Measurements from ENCODE around the gene TBX4.

Gene TBX4

DNA sequence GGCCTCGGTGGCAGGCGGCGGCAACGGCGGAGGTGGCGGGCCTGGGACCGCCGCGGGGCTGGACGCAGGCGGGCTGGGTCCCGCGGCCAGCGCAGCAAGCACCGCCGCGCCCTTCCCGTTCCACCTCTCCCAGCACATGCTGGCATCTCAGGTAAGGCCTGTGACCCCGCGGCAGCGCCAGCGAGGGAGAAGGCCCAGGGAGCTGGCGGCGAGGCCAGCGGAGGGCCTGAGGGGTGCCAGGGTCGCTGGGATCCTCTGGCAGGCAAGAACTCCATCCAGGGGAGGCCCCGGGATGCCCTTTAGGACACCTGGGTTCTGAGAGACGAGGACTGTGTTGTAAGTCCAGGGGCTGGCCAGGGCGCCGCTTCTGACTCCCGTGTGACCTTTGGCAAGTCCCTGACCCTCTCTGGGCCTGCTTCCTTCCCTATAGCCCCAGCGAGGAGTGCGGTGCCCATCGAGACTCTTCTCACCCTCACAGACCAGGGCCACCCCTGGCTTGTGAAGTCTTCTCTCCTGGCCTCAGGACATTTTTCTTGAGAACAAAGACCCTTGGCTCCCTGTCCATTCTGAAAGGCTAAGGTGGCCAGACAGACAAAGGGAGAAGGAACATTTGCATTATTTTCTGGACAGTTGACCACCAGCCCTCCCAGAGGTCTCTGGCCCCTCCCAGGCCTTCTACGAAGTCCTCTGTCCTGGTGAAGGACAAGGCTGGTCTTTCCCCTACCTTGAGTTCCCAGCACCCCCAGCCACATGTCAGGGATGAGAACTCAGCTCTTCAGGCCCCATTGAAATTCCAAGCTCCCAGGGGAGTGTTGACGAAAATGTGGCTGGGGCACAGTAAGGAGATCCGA, 46.3 kb upstream of the TBX4 start:
- Histone ChIP-seq H3K27me3 (ENCODE audit: insufficient read depth, low read depth, severe bottlenecking) (peaks cover 13% of the 10 kb centered on the region), H3K27ac (no peak overlapping the region), H3K36me3 (no peaks in the 10 kb centered on the region; the same call in 1 of the 2 replicates), H3K9me3 (ENCODE audit: severe bottlenecking) (no peaks in the 10 kb centered on the region), H3K4me3 (ENCODE audit: low read depth, low read length) (no peak overlapping the region)
- TF ChIP-seq, protein P1, sequence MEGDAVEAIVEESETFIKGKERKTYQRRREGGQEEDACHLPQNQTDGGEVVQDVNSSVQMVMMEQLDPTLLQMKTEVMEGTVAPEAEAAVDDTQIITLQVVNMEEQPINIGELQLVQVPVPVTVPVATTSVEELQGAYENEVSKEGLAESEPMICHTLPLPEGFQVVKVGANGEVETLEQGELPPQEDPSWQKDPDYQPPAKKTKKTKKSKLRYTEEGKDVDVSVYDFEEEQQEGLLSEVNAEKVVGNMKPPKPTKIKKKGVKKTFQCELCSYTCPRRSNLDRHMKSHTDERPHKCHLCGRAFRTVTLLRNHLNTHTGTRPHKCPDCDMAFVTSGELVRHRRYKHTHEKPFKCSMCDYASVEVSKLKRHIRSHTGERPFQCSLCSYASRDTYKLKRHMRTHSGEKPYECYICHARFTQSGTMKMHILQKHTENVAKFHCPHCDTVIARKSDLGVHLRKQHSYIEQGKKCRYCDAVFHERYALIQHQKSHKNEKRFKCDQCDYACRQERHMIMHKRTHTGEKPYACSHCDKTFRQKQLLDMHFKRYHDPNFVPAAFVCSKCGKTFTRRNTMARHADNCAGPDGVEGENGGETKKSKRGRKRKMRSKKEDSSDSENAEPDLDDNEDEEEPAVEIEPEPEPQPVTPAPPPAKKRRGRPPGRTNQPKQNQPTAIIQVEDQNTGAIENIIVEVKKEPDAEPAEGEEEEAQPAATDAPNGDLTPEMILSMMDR (IDR thresholded peaks at IDR 0.05; ENCODE audit: low read depth, low read length): no peak
- no peak for DNase-seq

DNA sequence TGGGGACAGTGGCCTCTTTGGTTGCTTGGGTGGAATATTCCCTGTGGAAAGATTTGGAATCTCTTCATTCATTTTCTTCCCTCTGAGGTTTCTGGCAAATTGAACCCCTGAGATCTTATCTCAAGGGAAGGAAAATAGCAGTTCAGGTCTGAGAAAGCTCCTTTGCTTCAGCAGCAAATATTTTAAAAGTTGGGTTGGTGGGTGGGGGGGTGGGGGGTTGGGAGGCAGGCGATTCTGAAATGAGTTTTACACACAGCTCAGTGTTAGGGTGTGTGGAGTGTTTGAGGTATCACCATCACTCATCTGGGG, 45.7 kb upstream of the TBX4 start:
- H3K9me3 ChIP-seq (ENCODE audit: severe bottlenecking): no peaks in the 10 kb centered on the region
- H3K36me3 ChIP-seq: no peaks in the 10 kb centered on the region; the same call in 1 of the 2 replicates
- H3K4me3 ChIP-seq (ENCODE audit: low read depth, low read length): no peak overlapping the region
- TF ChIP-seq, protein P1 (IDR thresholded peaks at IDR 0.05; ENCODE audit: low read depth, low read length): no peak
- no peak overlapping the region for H3K27ac ChIP-seq
- H3K27me3 ChIP-seq (ENCODE audit: insufficient read depth, low read depth, severe bottlenecking): peaks cover 8% of the 10 kb centered on the region
- no peak for DNase-seq

DNA sequence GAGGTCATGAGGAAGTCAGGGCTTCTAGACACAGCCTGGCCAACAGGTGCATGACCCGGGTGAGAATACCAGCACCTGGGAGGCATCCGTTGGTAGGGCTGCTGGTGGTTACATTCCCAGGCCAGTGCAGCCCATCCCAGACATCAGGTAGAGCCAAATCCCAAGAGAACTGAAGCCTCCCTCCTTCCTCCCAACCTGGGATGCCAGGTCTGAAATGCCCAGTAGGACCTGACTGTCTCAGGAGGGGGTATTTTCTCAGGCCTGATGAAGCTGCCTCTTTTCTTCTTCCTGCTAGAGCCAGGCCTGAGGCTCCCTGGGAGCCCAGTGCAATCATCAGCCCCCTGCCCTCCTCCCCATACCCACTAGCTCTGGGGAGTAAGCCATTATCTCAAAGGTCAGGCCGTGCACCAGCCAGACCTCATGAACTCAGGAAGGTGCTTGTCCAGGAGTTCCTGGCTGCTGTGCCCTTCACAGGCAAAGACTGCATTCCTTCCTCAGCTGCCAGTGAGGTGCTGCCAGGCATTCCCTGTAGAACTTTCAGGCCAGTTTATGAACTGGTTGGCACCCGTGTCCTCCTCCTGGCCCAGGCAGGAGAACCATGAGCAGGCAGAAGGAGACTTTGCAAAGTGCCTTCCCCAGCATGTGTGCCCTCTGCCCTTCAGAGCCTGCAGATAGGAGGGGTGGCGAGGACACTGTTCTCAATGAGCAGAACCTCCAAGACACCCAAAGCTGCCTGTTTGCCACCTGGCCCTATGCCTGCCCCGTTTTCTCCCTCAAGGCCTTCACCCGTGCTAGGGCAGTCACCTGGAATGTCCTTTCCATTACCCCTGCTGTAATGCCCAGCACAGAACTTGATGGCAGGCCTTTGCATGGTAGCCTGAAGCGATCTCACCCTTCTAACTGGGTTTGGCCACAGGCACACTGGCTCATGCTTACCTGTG, 45.0 kb upstream of the TBX4 start:
- TF ChIP-seq, protein P1 (IDR thresholded peaks at IDR 0.05; ENCODE audit: low read depth, low read length): no peak
- peaks cover 8% of the 10 kb centered on the region for H3K27me3 ChIP-seq (ENCODE audit: insufficient read depth, low read depth, severe bottlenecking)
- H3K4me3 ChIP-seq (ENCODE audit: low read depth, low read length): no peak overlapping the region
- H3K9me3 ChIP-seq (ENCODE audit: severe bottlenecking): no peaks in the 10 kb centered on the region
- no peaks in the 10 kb centered on the region; the same call in 1 of the 2 replicates for H3K36me3 ChIP-seq
- peak; percentile 4 for DNase-seq
- H3K27ac ChIP-seq: no peak overlapping the region

DNA sequence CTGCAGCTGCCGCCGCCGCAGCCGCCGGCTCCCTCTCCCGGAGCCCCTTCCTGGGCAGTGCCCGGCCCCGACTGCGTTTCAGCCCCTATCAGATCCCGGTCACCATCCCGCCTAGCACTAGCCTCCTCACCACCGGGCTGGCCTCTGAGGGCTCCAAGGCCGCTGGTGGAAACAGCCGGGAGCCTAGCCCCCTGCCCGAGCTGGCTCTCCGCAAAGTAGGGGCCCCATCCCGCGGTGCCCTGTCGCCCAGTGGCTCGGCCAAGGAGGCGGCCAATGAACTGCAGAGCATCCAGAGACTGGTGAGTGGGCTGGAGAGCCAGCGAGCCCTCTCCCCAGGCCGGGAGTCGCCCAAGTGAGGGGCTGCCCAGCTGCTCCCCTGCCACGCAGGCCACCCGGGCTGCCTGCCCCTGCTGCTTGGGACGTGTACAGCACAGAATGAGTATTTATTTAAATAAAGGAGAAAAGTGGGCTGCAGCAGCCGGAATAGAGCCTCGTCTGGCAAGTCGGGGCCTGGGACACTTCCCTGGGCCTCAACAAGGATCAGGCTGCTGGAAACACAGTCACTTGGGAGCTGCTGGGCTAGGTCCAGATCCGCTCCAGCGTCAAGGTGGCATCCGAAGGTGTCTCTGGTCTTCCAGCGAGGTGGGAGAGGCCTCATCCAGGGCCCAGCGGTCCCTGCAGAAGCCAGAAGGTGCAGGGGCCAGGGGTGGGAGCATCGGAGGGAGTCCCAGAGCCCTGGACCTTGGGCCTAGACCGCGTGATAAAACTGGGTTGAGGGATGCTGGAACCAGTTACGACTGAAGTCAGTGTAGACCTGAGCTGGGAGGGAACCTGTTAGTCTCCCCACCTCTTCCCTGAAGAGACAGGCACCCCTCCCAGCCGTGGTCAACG, 43.8 kb upstream of the TBX4 start:
- peak overlapping the region; percentile 91 for H3K4me3 ChIP-seq (ENCODE audit: low read depth, low read length)
- H3K9me3 ChIP-seq (ENCODE audit: severe bottlenecking): no peaks in the 10 kb centered on the region
- peaks cover 8% of the 10 kb centered on the region for H3K27me3 ChIP-seq (ENCODE audit: insufficient read depth, low read depth, severe bottlenecking)
- peak; percentile 13 for DNase-seq
- no peak overlapping the region for H3K27ac ChIP-seq
- no peaks in the 10 kb centered on the region; the same call in 1 of the 2 replicates for H3K36me3 ChIP-seq
- TF ChIP-seq, protein P1 (IDR thresholded peaks at IDR 0.05; ENCODE audit: low read depth, low read length): no peak

Measured in WERI-Rb-1 (cell line).